Mucosa of gallbladder (tissue), 1 donor: ENCODE results near the gene HS2ST1. TPM values are rescaled to one million over a fixed set of nuclear protein-coding genes. Genes with fewer than 3 reads are reported as not detected.
"Not testable (repeated sequence)": the region's sequence is repeated elsewhere in the genome, so short reads cannot be mapped to it uniquely, and the experiment has no call there.

ENCODE experiments used
- DNase-seq: peaks from one replicate; pipeline ENCODE4 v3.0.0-alpha.2; 2020; ENCODE audit warnings: low spot score
- total RNA-seq: library from RNA; stranded (reverse); gene quantifications from one replicate; pipeline ENCODE4 v1.2.1, GENCODE V29; 2021
- donor health status: DM: no; HTN: no; CAD: no.

HS2ST1 gene
- total RNA-seq, 1 donor from 2014 or later = 22.3 TPM

DNA sequence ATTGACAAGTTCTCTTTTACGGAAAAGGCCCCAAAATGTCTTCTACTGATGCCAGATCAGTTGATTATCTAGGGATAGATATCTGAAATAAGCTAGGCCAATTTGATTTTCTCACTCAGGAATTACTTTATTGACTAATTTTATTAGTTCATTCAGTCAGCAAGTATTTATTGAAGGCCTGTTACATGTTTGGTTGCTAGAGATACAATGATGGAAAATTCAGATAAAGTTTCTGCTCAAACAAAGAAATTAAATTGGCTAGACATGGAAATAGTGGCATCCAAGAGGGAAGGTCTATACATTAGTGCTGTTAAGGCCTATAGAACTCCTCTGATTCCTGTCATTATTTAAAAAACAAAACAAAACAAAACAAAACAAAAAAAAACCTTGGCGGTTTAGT lies 56.5 kb downstream of the HS2ST1 start:
- DNase-seq = no peak

DNA sequence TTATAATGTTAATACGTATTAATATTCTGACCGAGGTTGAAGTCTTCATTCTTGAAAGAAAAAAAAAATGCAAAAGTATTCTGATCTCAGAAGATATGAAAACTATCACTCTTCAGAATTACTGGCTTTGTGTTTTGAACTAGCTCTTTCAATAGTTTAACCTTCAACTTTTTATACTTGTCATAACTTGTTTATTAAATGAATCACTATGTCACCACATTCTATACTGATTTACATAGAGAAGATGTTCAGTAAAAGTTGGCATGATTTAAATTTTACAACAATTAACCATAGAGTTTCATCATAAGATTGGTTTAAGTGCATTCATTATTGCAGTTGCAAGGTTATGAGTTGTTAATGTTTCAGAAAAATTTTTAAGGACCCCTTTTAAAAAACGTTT lies 57.3 kb downstream of the HS2ST1 start:
- DNase-seq = no peak

DNA sequence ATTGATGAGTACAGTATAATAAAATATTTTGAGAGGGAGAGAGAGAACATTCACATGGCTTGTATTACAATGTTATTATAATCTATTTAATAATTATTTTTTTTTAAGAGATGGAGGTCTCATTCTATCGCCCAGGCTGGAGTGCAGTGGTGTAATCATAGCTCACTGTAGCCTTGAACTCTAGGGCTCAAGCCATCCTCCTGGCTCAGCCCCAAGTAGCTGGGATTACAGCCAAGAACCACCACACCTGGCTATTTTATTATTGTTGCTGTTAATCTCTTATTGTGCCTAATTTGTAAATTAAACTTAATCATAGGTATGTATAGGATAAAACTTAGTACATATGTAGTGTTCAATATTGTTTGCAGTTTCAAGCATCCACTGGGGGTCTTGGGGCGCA lies 57.8 kb downstream of the HS2ST1 start:
- DNase-seq = no peak

DNA sequence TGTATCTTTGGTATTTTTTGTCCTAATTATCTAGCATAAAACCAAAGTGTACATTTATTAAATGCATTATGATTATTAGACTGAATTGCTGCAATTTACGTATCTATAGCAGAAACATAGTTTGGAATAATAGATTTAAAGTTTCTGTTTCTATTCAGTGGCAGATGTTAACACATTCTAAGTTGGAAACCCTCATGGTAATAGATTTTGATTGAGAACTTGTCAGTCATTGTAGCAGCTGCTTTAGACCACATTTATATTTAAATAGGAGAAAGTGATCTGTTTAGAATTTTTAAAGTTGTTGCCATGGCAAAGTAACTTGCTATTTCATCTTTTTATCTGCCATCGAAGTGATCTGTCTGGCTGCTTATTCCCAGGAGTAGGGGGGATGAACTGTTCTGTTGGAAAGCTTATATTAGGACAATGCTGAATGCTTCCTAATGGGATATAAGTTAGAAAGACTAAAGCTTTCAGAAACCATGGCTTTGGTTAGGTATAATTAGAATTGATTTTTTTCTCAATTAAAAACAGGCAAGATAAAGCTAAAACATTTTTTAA lies 61.6 kb downstream of the HS2ST1 start:
- no peak for DNase-seq

DNA sequence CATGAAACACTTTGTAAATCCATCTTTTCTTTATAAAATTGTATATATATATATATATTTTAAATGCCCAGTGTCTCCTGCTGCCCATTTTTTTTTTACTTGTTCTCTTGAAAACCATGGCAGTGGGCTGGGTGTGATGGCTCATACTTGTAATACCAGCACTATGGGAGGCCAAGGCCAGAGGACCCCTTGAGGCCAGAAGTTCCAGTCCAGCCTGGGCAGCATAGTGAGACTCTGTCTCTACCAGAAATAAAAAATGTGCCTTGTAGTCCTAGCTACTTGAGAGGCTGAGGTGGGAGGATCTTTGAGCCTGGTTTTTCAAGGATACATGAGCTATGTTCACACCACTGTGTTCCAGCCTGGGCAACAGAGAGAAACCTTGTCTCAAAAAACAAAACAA lies 62.2 kb downstream of the HS2ST1 start:
- DNase-seq = no peak

DNA sequence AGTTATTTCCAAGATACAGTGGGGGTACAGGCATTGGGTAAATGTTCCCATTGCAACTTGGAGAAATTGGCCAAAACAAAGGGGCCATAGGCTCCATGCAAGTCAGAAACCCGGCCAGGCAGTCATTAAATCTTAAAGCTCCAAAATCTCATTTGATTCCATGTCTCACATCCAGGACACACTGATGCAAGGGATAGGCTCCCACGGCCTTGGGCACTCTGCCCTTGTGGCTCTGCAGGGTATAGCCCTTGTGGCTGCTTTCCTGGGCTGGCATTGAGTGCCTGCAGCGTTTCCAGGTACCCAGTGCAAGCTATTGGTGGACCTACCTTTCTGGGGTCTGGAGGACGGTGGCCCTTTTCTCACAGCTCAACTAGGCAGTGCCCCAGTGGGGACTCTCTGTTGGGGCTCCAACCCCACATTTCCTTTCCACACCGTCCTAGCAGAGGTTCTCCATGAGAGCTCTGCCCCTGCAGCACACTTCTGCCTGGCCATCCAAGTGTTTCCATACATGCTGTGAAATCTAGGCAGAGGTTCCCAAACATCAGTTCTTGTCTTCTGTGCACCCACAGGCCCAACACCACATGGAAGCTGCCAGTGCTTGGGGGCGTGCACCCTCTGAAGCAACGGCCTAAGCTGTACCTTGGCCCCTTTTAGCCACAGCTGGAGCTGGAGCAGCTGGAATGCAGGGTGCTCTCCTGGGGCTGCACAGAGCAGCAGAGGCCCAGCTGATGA lies 67.2 kb downstream of the HS2ST1 start:
- no peak for DNase-seq

DNA sequence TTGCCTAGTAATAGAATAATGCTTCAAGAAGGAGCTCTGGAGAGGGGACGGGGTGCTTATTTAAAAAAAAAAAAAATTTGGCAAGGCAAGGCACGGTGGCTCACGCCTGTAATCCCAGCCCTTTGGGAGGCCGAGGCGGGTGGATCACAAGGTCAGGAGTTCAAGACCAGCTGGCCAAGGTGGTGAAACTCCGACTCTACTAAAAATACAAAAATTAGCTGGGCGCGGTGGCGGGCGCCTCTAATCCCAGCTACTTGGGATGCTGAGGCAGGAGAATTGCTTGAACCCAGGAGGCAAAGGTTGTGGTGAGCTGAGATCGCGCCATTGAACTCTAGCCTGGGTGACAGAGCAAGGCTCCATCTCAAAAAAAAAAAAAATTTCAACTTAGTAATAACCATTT lies 69.2 kb downstream of the HS2ST1 start:
- DNase-seq = not testable (repeated sequence)

DNA sequence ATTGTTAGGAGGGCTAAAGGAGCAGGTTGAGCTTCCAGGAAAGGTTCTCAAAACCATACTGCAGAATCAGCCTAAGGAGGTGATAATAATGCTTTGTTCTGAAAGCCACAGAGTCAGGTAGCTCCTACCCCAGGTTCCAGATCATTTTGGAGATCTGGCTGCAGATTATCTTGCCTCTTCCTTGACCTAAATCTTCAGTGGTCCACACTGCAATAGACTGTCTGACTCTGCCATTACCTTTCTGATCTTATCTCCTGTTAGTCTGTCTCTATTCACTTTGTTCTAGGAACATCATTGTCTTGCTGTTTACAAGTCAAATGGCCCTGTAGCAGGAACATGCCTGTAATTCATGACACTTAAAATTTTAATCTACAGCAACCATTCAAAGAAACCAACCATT lies 73.0 kb downstream of the HS2ST1 start:
- no peak for DNase-seq

DNA sequence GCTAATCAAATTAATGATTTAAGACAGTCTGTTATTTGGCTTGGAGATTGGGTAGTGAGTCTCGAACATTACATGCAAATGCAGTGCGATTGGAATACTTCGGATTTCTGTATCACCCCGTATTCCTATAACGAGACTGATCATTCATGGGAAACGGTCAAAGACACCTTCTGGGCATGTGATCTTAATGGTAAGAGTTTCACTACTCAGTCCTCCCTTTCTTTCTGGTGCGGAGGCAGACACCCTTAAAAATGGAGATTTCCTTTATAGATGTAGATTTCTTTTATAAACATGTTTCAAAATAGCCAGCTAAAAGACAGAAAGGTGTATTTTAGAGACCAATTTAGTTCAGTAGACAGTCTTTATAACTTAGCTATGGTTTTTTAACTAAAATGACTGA lies 74.4 kb downstream of the HS2ST1 start:
- DNase-seq = no peak

DNA sequence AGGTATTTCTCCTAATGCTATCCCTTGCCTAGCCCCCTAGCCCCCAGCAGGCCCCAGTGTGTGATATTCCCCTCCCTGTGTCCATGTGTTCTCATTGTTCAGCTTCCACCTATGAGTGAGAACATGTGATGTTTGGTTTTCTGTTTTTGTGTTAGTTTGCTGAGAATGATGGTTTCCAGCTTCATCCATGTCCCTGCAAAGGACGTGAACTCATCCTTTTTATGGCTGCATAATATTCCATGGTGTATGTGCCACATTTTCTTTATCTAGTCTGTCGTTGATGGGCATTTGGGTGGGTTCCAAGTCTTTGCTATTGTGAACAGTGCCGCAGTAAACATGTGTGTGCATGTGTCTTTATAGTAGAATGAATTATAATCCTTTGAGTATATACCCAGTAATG lies 75.3 kb downstream of the HS2ST1 start:
- DNase-seq = not testable (repeated sequence)

DNA sequence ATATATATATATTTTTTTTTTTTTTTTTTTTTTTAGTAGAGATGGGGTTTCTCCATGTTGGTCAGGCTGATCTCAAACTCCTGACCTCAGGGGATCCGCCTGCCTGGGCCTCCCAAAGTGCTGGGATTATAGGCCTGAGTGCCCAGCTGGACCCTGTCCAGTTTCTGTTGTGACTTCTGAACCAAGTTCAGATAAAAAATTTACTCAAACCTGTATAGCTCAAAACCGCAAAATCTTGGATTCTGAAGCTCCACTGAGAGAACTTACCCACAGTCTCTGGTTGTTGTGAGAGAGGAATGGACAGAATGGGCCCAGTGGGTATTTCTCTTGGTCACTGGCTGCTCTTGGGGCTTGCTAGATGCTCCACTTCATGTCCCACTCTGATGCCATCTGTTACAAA lies 76.4 kb downstream of the HS2ST1 start:
- no peak for DNase-seq

DNA sequence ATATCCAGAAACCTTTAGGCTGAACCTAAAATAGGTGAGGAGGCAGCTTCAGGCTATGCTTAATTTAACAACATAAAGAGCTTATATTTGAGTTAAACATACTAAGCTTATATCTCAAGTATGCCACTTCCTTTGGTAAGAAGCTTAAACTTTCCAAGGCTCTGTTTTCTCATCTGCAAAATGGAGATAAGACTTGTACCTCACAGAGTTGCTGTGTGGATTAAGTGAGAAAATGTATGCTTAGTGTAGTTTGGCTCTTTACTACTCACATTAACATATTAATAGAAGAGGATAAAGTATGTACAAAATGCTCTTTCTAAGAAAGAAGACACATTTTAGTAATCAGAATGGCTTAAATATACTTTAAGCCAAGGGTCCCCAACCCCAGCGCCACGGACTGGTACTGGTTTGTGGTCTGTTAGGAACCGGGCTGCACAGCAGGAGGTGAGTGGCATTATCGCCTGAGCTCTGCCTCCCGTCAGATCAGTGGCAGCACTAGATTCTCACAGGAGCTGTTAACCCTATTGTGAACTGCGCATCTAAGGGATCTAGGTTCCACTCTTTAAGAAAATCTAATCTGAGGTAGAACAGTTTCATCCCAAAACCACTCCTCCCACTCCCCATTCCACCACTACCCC lies 77.2 kb downstream of the HS2ST1 start:
- DNase-seq = no peak

DNA sequence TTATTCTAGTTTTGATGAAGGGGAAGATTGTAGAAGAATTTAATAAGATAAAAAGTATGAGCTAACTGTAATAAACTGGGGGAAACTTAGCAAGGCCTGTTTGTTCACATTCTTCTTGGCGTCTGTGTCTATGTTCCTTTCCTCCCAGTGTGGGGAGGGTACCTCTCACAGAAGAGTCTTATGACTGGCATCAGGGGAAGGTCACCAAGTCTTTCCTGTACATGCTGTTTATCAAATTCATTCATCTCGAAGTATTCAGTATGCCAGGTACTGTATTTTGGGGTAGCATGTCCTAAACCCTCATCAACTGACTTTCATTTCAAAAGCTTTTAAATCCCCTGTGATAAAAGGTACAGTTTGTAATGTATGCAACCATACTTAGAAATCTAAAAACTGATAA lies 78.4 kb downstream of the HS2ST1 start:
- no peak for DNase-seq

DNA sequence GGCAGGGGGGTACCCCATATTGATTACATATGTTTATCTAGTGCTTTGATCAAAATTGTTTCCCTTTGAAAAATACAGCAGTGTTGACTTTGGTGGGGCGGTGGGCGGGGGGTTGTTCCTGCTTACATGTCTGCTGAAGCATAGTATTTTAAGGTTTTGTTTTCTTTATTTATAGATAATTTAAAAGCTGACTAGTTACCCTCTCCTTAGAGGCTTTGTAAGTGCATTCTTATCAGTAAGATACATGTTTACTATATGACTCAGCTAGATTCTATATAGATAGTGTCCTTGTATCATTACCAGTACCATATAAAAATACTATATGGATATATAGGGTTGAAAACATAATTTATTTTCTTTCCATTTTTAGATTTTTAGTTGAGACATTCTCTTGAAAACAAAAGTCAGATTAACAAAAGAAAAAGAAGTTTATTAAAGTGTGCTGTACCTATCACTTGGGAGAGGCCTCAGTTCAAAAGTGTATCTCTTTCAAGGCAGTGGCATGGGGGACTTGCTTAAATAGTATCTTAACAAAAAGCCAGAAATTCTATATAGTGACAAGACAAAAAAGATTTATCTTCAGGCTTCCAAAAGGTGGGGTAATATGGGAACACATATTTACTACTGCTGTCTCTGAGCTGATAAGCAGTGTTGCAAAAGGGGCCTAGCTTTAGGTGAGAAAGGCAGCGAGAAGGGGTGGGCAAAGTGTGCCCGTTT lies 79.0 kb downstream of the HS2ST1 start:
- no peak for DNase-seq

DNA sequence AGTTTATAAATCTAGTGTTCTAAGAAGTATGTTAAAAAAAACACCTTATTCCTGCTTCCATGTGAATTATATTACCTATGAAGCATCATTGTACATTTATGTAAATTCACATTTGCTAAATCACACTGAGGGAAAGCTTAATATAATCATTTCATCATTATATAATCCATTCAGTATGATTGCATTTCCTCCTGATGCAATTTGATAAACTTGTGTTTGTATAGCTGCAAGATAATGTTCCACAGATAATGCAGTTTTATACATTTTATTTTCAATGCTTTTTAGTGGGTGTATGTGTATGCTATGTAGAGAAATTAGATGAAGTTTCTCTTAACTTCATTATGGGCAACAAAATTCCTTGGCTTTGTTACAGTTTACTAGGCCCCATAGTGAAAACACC lies 79.6 kb downstream of the HS2ST1 start:
- DNase-seq = no peak

DNA sequence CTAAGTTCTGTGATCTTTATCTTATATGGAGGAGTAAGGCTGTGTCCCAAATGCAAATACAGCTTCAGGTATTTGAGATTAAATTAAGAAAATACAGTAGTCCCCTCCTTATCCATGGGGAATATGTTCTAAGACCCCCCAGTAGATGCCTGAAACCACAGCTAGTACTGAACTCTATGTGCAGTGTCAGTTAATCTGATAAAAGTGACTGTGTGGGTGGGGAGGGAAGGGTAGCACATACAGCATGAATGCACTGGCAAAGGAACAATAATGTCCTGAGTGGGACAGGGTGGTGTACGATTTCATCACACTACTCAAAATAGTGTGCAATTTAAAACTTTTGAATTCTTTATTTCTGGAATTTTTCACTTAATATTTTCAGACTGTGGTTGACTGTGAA lies 83.1 kb downstream of the HS2ST1 start:
- no peak for DNase-seq

DNA sequence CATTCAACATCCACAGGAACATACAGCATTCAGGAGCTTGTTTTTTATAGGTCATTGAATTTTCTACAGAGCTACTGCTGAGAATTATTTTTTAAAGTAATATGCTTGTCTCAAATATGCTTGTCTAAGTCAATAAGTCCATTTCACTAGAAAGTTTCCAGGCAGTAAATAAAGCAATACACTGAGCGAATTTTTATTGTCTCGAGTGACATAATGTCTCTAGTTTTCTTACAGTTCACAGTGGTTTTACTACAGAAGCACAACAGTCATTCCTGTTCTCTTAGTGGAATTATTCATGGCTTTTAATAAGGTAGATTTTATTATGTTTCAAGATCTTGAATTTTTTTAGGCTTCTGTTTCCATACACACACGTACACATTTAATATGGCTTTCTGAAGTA lies 83.8 kb downstream of the HS2ST1 start:
- no peak for DNase-seq

DNA sequence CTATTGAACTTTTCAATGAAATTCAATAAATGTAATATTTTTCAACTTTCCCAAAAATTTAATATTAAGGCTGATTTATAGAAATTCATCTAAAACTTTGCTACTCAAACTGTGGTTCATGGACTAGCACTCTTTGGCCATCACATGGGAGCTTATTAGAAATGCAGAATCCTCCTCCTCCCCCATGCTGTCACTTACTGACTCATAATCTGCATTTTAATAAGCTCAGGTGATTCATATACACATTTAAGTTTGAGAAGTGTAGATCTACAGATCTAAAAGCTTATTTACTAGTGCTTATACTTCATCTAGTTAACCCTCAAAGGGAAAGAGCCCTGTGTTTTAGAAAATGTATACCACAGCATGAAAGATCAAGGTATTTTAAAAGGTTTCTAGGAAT lies 84.3 kb downstream of the HS2ST1 start:
- no peak for DNase-seq

DNA sequence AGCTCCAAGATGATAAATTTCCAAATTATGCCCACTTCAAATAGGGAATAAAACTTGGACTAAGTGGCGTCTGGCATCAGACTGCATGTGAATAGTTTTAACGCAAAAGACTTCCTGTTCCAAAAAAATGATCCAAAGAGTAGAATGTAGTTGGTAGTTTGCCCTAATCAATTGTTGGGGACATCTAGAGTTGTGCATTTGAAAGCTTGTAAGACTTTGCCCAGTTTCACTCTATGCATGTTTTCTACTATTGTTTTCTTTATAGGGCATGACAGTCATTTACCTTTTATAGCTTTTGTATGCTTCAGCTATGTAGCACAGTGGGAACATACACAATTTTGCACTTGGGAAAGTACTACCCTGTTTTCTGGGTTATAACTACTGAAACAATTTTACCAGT lies 86.0 kb downstream of the HS2ST1 start:
- no peak for DNase-seq

DNA sequence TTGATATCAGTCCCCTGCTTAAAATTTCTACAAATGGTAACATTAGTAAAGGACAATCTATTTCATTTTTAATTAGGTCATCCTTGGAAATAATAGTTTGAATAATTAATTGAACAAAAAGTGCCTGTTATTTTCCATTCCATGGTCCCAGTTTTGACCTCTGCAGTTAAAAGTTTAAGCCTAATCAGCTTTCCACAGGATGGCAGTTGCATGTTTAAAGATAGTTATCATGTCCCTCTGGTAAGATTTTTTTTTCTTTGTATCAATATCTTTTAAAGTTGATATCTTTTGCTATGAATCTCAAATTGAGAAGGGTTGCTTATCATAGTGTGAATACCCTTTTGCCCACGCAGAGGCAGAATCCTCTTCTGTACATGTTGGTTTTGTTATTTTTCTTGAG lies 90.4 kb downstream of the HS2ST1 start:
- no peak for DNase-seq

DNA sequence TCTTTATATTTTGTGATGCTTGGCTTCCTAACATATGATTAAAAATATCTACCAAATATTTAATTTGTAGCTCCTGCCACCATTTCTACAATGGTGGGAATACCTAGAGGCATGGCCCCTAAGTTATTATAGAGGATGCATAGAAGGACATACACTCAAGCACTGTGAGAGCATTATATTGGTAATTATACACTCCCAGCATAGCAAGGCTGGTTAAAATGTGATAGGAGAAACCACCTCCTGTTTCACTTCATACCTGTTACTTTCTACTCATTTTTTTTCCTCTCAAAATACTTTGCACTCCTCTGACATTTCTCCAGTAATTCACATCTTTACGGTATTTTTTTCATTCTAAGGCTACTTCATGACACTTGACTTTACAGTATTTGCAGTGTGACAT lies 92.9 kb downstream of the HS2ST1 start:
- no peak for DNase-seq

DNA sequence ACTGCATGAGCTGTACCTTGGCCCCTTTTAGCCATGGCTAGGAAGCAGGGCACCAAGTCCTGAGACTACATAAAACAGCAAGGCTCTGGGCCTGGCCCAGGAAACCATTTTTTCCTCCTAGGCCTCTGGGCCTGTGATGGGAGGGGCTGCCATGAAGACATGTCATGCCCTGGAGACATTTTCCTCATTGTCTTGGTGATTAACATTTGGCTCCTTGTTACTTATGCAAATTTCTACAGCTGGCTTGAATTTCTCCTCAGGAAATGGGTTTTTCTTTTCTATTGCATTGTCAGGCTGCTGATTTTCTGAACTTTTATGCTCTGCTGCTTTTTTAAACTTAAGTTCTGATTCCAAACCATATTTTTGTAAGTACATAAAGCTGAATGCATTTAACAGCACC lies 99.0 kb downstream of the HS2ST1 start:
- DNase-seq = not testable (repeated sequence)
